PC-9 (cell line): ENCODE data around the gene TXLNB.

Experiments used
- CTCF ChIP-seq: fragments of 200-600 bp; sonication (generic); conservative IDR thresholded peaks from 2 replicates; pipeline ENCODE4 v1.6.1; 2017; ENCODE audit warnings: mixed run types, antibody characterized with exemption, mild to moderate bottlenecking, moderate library complexity
- EZH2 ChIP-seq: fragments of 200-600 bp; sonication (generic); IDR thresholded peaks from 2 replicates; pipeline ENCODE4 v1.8.0; 2017; ENCODE audit warnings: antibody characterized with exemption, low read depth

- TF ChIP-seq CTCF (no peak), EZH2 (no peak)
Observed at GRCh38 chr6:139219746-139220145, 72.1 kb downstream of the TXLNB start.
